ENCODE results near the gene FIG4. TPM values are rescaled to one million over a fixed set of nuclear protein-coding genes. Genes with fewer than 3 reads are reported as not detected.

The FIG4 gene
- total RNA-seq, 2 donors from 2014 or later, result 20.8 to 22.6 TPM

DNA sequence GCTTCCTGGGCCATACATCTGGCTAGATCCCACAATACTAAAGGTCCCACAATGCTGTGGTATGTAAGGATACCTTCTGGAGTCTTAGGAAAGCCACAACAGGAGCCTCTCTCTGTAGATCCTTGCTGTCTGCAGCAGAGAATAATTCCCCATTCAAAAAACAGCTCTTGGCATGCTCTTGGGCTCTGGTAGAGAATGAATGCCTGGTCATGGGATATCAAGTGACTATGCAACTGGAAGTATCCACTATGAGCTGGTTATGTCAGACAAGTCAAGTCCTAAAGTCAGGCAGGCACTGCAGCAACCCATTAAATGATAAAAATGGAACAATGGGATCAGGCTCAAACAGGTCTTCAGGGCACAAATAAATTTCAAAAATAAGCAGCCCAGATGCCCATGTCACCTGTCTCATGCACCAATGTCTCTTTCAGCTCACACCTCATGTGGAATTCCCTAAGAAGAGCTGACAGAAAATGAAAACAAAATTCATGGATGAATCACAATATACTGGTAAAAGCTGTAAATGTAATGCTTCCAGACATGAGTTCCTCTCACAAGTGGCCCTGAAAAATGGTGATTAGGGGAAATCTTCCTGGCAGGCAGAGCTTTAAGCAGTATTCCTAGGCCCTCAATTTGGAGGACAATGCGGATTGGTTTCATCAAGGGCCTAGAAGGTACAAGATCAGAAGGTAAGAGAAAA is 4.4 kb upstream of the FIG4 start:
- peaks cover 34% of the 10 kb centered on the region for H3K9me3 Mint-ChIP-seq
- H3K27me3 Mint-ChIP-seq (ENCODE audit: insufficient read depth), result peaks cover 18% of the 10 kb centered on the region
- no peaks in the 10 kb centered on the region for H3K4me1 ChIP-seq (ENCODE audit: control insufficient read depth, insufficient read depth, low read length)
- 80 to 92% methylated on average over 1 of the region's 1 CpG for WGBS, 2 experiments (ENCODE audit: insufficient coverage in 1 of 2, insufficient read length in 1 of 2)
- peaks cover 16% of the 10 kb centered on the region for H3K27me3 ChIP-seq (ENCODE audit: control insufficient read depth, insufficient read depth, low read length, poor library complexity, severe bottlenecking)
- H3K4me1 Mint-ChIP-seq, result peaks cover 4% of the 10 kb centered on the region
- DNase-seq, result no peak
- TF ChIP-seq, protein P1, sequence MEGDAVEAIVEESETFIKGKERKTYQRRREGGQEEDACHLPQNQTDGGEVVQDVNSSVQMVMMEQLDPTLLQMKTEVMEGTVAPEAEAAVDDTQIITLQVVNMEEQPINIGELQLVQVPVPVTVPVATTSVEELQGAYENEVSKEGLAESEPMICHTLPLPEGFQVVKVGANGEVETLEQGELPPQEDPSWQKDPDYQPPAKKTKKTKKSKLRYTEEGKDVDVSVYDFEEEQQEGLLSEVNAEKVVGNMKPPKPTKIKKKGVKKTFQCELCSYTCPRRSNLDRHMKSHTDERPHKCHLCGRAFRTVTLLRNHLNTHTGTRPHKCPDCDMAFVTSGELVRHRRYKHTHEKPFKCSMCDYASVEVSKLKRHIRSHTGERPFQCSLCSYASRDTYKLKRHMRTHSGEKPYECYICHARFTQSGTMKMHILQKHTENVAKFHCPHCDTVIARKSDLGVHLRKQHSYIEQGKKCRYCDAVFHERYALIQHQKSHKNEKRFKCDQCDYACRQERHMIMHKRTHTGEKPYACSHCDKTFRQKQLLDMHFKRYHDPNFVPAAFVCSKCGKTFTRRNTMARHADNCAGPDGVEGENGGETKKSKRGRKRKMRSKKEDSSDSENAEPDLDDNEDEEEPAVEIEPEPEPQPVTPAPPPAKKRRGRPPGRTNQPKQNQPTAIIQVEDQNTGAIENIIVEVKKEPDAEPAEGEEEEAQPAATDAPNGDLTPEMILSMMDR (conservative IDR thresholded peaks at IDR 0.05), result no peak
- peaks cover 5% of the 10 kb centered on the region for H3K9me3 ChIP-seq (ENCODE audit: control insufficient read depth, low read length)
- H3K4me3 ChIP-seq (ENCODE audit: low read length), result no peak overlapping the region
- no peaks in the 10 kb centered on the region for H3K36me3 ChIP-seq (ENCODE audit: control insufficient read depth, insufficient read depth, low read length)
- no peak overlapping the region for H3K9ac ChIP-seq (ENCODE audit: extremely low read depth, low read length, poor library complexity, severe bottlenecking)
- peaks cover 7% of the 10 kb centered on the region for H3K36me3 Mint-ChIP-seq (ENCODE audit: low read depth)
- H3K27ac Mint-ChIP-seq, result no peak overlapping the region
- H3K4me3 Mint-ChIP-seq, result no peak overlapping the region
- no peak overlapping the region for H3K27ac ChIP-seq (ENCODE audit: low read depth, low read length)

DNA sequence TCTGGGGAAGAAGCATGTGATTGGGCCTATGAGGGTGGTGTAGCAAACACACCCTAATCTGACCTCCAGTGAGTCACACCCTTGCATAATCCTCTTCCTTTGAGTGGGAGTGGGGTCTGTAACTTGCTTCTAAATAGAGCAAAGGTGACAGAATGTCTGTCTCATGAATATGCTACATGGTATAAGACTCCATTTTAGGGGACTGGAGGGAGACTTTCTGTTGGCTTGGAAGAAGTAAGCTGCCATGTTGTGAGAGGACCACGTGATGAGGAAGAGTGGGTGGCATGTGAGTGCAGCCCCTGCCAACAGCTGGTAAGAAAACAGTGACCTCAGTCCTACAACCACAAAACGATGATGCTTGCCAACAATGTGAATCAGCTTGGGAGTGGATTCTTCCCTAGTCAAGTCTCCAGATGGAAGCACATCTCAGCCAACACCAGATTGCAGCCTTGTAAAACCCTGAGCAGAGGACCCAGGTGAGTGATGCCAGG is 3.8 kb upstream of the FIG4 start:
- Histone ChIP-seq H3K27ac (ENCODE audit: low read depth, low read length) (no peak overlapping the region), H3K36me3 (ENCODE audit: control insufficient read depth, insufficient read depth, low read length) (no peaks in the 10 kb centered on the region), H3K9me3 (ENCODE audit: control insufficient read depth, low read length) (peaks cover 5% of the 10 kb centered on the region), H3K4me3 (ENCODE audit: low read length) (no peak overlapping the region), H3K4me1 (ENCODE audit: control insufficient read depth, insufficient read depth, low read length) (no peaks in the 10 kb centered on the region), H3K9ac (ENCODE audit: extremely low read depth, low read length, poor library complexity, severe bottlenecking) (no peak overlapping the region), H3K27me3 (ENCODE audit: control insufficient read depth, insufficient read depth, low read length, poor library complexity, severe bottlenecking) (peaks cover 16% of the 10 kb centered on the region)
- TF ChIP-seq, protein P1 (conservative IDR thresholded peaks at IDR 0.05), result no peak
- Mint-ChIP-seq H3K9me3 (peaks cover 28% of the 10 kb centered on the region), H3K27me3 (ENCODE audit: insufficient read depth) (peaks cover 18% of the 10 kb centered on the region), H3K27ac (no peak overlapping the region), H3K36me3 (ENCODE audit: low read depth) (peaks cover 4% of the 10 kb centered on the region), H3K4me3 (no peak overlapping the region), H3K4me1 (peaks cover 8% of the 10 kb centered on the region)
- 78 to 88% methylated on average over 2 of the region's 2 CpGs for WGBS, 2 experiments (ENCODE audit: insufficient coverage in 1 of 2, insufficient read length in 1 of 2)
- no peak for DNase-seq

- no peaks in the 10 kb centered on the region for H3K36me3 Mint-ChIP-seq (ENCODE audit: low read depth)
- 1% methylated on average over 24 of the region's 24 CpGs; no CpG with 5 or more reads in 1 of the 2 experiments for WGBS, 2 experiments (ENCODE audit: insufficient coverage in 1 of 2, insufficient read length in 1 of 2)
- H3K27ac Mint-ChIP-seq, result peak overlapping the region; percentile 96
- H3K4me3 Mint-ChIP-seq, result peak overlapping the region; percentile 83
- peaks cover 16% of the 10 kb centered on the region for H3K27me3 ChIP-seq (ENCODE audit: control insufficient read depth, insufficient read depth, low read length, poor library complexity, severe bottlenecking)
- no peaks in the 10 kb centered on the region for H3K36me3 ChIP-seq (ENCODE audit: control insufficient read depth, insufficient read depth, low read length)
- H3K4me1 Mint-ChIP-seq, result peaks cover 11% of the 10 kb centered on the region
- peak overlapping the region; percentile 82 for H3K9ac ChIP-seq (ENCODE audit: extremely low read depth, low read length, poor library complexity, severe bottlenecking)
- TF ChIP-seq, protein P1 (conservative IDR thresholded peaks at IDR 0.05), result no peak
- H3K27ac ChIP-seq (ENCODE audit: low read depth, low read length), result peak overlapping the region; percentile 82
- peak; percentile 94 for DNase-seq
- H3K9me3 ChIP-seq (ENCODE audit: control insufficient read depth, low read length), result no peaks in the 10 kb centered on the region
- peak overlapping the region; percentile 95 for H3K4me3 ChIP-seq (ENCODE audit: low read length)
- H3K4me1 ChIP-seq (ENCODE audit: control insufficient read depth, insufficient read depth, low read length), result peaks cover 4% of the 10 kb centered on the region
- peaks cover 18% of the 10 kb centered on the region for H3K27me3 Mint-ChIP-seq (ENCODE audit: insufficient read depth)
- peaks cover 1% of the 10 kb centered on the region for H3K9me3 Mint-ChIP-seq
Measured at GRCh38 chr6:109690373-109690736, 741 bp upstream of the FIG4 start.

Measured in endodermal cell (in vitro differentiated cells).